Endothelial cell of umbilical vein (primary cell): ENCODE results near the gene GUCY2D. TPM values are rescaled to one million over a fixed set of nuclear protein-coding genes. Genes with fewer than 3 reads are reported as not detected.

Experiments used
- BruUV-seq: library from RNA; stranded (reverse); fragments of 400-500 nt; replicated peaks from 2 replicates; lab custom pipeline; 2021; lab: Mats Ljungman, UMichigan
- CTCF ChIA-PET: fragments of 300-600, 350-600 bp; sonication (Branson Sonifier 250); formaldehyde crosslinking; loops from one replicate; lab custom pipeline; 2021; ENCODE audit warnings: antibody characterized with exemption, inconsistent platforms; lab: Charles Lee
- POLR2A ChIA-PET: fragments of 300-600, 350-600 bp; sonication (Branson Sonifier 250); formaldehyde crosslinking; loops from one replicate; lab custom pipeline; 2021; ENCODE audit warnings: antibody characterized with exemption, inconsistent platforms; lab: Charles Lee
- DNase-seq: peaks from one replicate; pipeline ENCODE4 v3.0.0-alpha.2; 2011; ENCODE audit warnings: low read depth, low spot score
- FAIRE-seq: peaks from 2 replicates; lab custom pipeline; 2011; peaks lifted over from hg19 to GRCh38; lab: Jason Lieb, UNC
- H2AFZ ChIP-seq: 2 replicates; pipeline ENCODE4 v1.6.0; 2012; ENCODE audit warnings: low read depth, low read length, control low read depth, inconsistent platforms
- H3K27ac ChIP-seq: 2 replicates; pipeline ENCODE4 v1.5.1; 2011; ENCODE audit warnings: low read depth, mild to moderate bottlenecking, control low read depth, low read length, moderate library complexity; ENCODE audit not compliant: insufficient read depth
- H3K27me3 ChIP-seq, 2 experiments: 2 replicates each; pipeline versions ENCODE4 v1.6.0 to v1.6.1; 2011; ENCODE audit warnings: low read length in 2 of 2, mixed read lengths in 1 of 2; ENCODE audit not compliant: control insufficient read depth in 2 of 2, insufficient read depth in 2 of 2
- H3K36me3 ChIP-seq, 2 experiments: 2 replicates in 1 of 2; 3 replicates in 1 of 2; pipeline ENCODE4 v1.5.1; 2011; ENCODE audit warnings: low read length in 2 of 2, mild to moderate bottlenecking in 1 of 2, moderate library complexity in 1 of 2; ENCODE audit not compliant: control insufficient read depth in 2 of 2, insufficient read depth in 2 of 2; ENCODE audit errors: extremely low read depth in 1 of 2
- H3K4me1 ChIP-seq: 3 replicates; pipeline ENCODE4 v1.5.1; 2011; ENCODE audit warnings: mild to moderate bottlenecking, low read length; ENCODE audit not compliant: control insufficient read depth, insufficient read depth; ENCODE audit errors: extremely low read depth
- H3K4me2 ChIP-seq: 2 replicates; pipeline ENCODE4 v1.6.1; 2011; ENCODE audit warnings: low read length, control low read depth, mixed read lengths; ENCODE audit not compliant: insufficient read depth
- H3K4me3 ChIP-seq, 3 experiments: fragments of 200-600 bp in 1 of 3; sonication (generic), shearing (Covaris generic) in 1 of 3; replicated peaks in 1 of 3; 2 replicates each; pipeline ENCODE4 v1.5.1; 2011 to 2016; ENCODE audit warnings: control low read depth in 3 of 3, low read length in 3 of 3, mild to moderate bottlenecking in 2 of 3, inconsistent platforms in 1 of 3, low read depth in 1 of 3, moderate library complexity in 1 of 3; ENCODE audit not compliant: insufficient read depth in 1 of 3
- H3K79me2 ChIP-seq: 2 replicates; pipeline ENCODE4 v1.6.0; 2012; ENCODE audit warnings: low read length, inconsistent platforms; ENCODE audit not compliant: control insufficient read depth, insufficient read depth
- H3K9ac ChIP-seq: replicated peaks from 2 replicates; pipeline ENCODE3; 2011; ENCODE audit warnings: low read length, control low read depth; ENCODE audit not compliant: insufficient read depth; ENCODE audit errors: extremely low read depth
- H3K9me1 ChIP-seq: replicated peaks from 3 replicates; pipeline ENCODE4 v1.6.0; 2011; ENCODE audit warnings: mild to moderate bottlenecking, low read length; ENCODE audit not compliant: control insufficient read depth, insufficient read depth; ENCODE audit errors: extremely low read depth
- H3K9me3 ChIP-seq: replicated peaks from 2 replicates; pipeline ENCODE4 v1.5.1; 2012; ENCODE audit warnings: low read length, inconsistent platforms; ENCODE audit not compliant: control insufficient read depth, insufficient read depth
- H4K20me1 ChIP-seq: replicated peaks from 2 replicates; pipeline ENCODE3; 2011; ENCODE audit warnings: mild to moderate bottlenecking, low read length; ENCODE audit not compliant: control insufficient read depth, insufficient read depth; ENCODE audit errors: extremely low read depth
- CTCF ChIP-seq, 2 donors: IDR thresholded peaks; 1 replicate in 1 of 2; 2 replicates in 1 of 2; pipeline ENCODE4 v1.5.1; 2011; ENCODE audit warnings: low read length in 2 of 2, mild to moderate bottlenecking in 2 of 2, moderate library complexity in 2 of 2, control low read depth in 1 of 2, inconsistent platforms in 1 of 2, low read depth in 1 of 2; ENCODE audit not compliant: insufficient read depth in 1 of 2; ENCODE audit errors: extremely low read depth in 1 of 2
- FOS ChIP-seq: IDR thresholded peaks from 2 replicates; pipeline ENCODE4 v1.6.1; 2011; ENCODE audit warnings: mild to moderate bottlenecking, low read length, moderate library complexity, borderline replicate concordance; ENCODE audit not compliant: insufficient read depth
- GATA2 ChIP-seq: IDR thresholded peaks from 2 replicates; pipeline ENCODE4 v1.7.0; 2011; ENCODE audit warnings: low read depth, mild to moderate bottlenecking, moderate library complexity, mixed read lengths, low read length; ENCODE audit not compliant: insufficient read length, insufficient read depth
- MYC ChIP-seq: IDR thresholded peaks from one replicate; pipeline ENCODE4 v1.6.1; 2011; ENCODE audit warnings: mild to moderate bottlenecking, low read depth, low read length
- POLR2AphosphoS5 ChIP-seq: IDR thresholded peaks from 2 replicates; pipeline ENCODE4 v1.6.1; 2012; ENCODE audit warnings: low read depth, mild to moderate bottlenecking, control low read depth, low read length, moderate library complexity; ENCODE audit not compliant: insufficient read depth
- dilution Hi-C: fragments of 300-500 bp; cut with MboI; formaldehyde crosslinking; loops from one replicate; pipeline ENCODE4 v1.15.0; 2019; ENCODE audit warnings: low sequenced_read_pairs; ENCODE audit not compliant: extremely low pct_ligation_motif_present
- intact Hi-C: fragments of 100-400 bp; cut with micrococcal nuclease; formaldehyde crosslinking; loops from one replicate; pipeline ENCODE4 v1.10.0; 2022
- polyA plus RNA-seq, 4 experiments: library from polyadenylated mRNA; depleted of rRNA in 3 of 4; stranded (reverse) in 3 of 4; unstranded in 1 of 4; fragments of >200 nt; gene quantifications; 2 replicates each; pipeline versions ENCODE4 v1.2.1 to v1.2.3, GENCODE V29; 2011 to 2012; ENCODE audit warnings: missing spikeins in 1 of 4
- total RNA-seq: library from RNA; stranded (reverse); gene quantifications from 2 replicates; pipeline ENCODE4 v1.2.3, GENCODE V29; 2021

The GUCY2D gene
- total and polyA plus RNA-seq, 2 donors (not counting 3 experiments of a cell fraction or from before 2014, with no cell fraction given): not detected

- H4K20me1 ChIP-seq: no peaks in the 10 kb centered on the region
- no peak overlapping the region for H3K4me3 ChIP-seq
- CTCF ChIA-PET: interaction anchor here (1.3 kb wide), 1 partner anchor 60 kb away, joined by 4 read pairs; no protein-coding TSS in a partner anchor
- TF ChIP-seq FOS: no peak
- no peak for TF ChIP-seq CTCF (IDR thresholded peaks at IDR 0.05; ENCODE audit: extremely low read depth in 1 of 2, insufficient read depth in 1 of 2, low read depth in 1 of 2, low read length in 2 of 2)
- TF ChIP-seq POLR2AphosphoS5: no peak
- TF ChIP-seq GATA2: no peak
- TF ChIP-seq MYC: no peak
- DNase-seq: no peak
- H3K36me3 ChIP-seq: no peaks in the 10 kb centered on the region
- dilution Hi-C loops: no loop called here
- H3K27ac ChIP-seq: no peak overlapping the region
- no peak overlapping the region for H3K9ac ChIP-seq
- intact Hi-C loops: no loop called here
- POLR2A ChIA-PET: no interaction called here
- no peaks in the 10 kb centered on the region for H3K9me1 ChIP-seq
- FAIRE-seq: no peak
- no peaks in the 10 kb centered on the region for H3K79me2 ChIP-seq
- no peaks in the 10 kb centered on the region for H3K9me3 ChIP-seq
- no peaks in the 10 kb centered on the region for H3K4me1 ChIP-seq
- peaks cover 6 to 19% of the 10 kb centered on the region in 2 experiments for H3K27me3 ChIP-seq
- no peak overlapping the region for H3K4me2 ChIP-seq
- BruUV-seq: no TSS peak
- H2AFZ ChIP-seq: no peak overlapping the region
Observed at GRCh38 chr17:8013731-8014557, 11.5 kb downstream of the GUCY2D start.
